MCF 10A (cell line): ENCODE data around the gene PCSK7. TPM values are rescaled to one million over a fixed set of nuclear protein-coding genes. Genes with fewer than 3 reads are reported as not detected.

Source experiments
- BruUV-seq: library from RNA; stranded (reverse); fragments of 400-500 nt; replicated peaks from 2 replicates; lab custom pipeline; 2021; lab: Mats Ljungman, UMichigan
- CTCF ChIA-PET: fragments of 300-600 bp; sonication (Branson Sonifier 250); formaldehyde crosslinking; extraction: SDS; loops from one replicate; lab custom pipeline; 2021; ENCODE audit warnings: antibody characterized with exemption, inconsistent platforms; lab: Yijun Ruan, JAX
- POLR2A ChIA-PET: fragments of 300-600, 350-650 bp; sonication (Branson Sonifier 250); formaldehyde crosslinking; extraction: SDS; loops from one replicate; lab custom pipeline; 2020; ENCODE audit warnings: antibody characterized with exemption, inconsistent platforms; lab: Yijun Ruan, JAX
- DNase-seq: peaks from one replicate; pipeline ENCODE4 v3.0.0-alpha.2; 2018; ENCODE audit not compliant: unreplicated experiment
- H3K27ac Mint-ChIP-seq: one replicate; pipeline ENCODE4 v1.8.0; 2022; ENCODE audit warnings: mild to moderate bottlenecking, low read depth, mixed read lengths; ENCODE audit not compliant: unreplicated experiment
- H3K27me3 Mint-ChIP-seq: one replicate; pipeline ENCODE4 v1.8.0; 2022; ENCODE audit warnings: mixed read lengths; ENCODE audit not compliant: insufficient read depth, unreplicated experiment
- H3K36me3 Mint-ChIP-seq: one replicate; pipeline ENCODE4 v1.8.0; 2022; ENCODE audit warnings: mild to moderate bottlenecking, moderate library complexity, mixed read lengths; ENCODE audit not compliant: insufficient read depth, unreplicated experiment
- H3K4me1 Mint-ChIP-seq: one replicate; pipeline ENCODE4 v1.8.0; 2022; ENCODE audit warnings: mixed read lengths; ENCODE audit not compliant: insufficient read depth, unreplicated experiment
- H3K4me3 Mint-ChIP-seq: one replicate; pipeline ENCODE4 v1.8.0; 2022; ENCODE audit warnings: mild to moderate bottlenecking, moderate library complexity, mixed read lengths; ENCODE audit not compliant: unreplicated experiment
- H3K9me3 Mint-ChIP-seq: one replicate; pipeline ENCODE4 v1.8.0; 2022; ENCODE audit warnings: mixed read lengths; ENCODE audit not compliant: unreplicated experiment
- CTCF ChIP-seq: fragments of 200-600 bp; IDR thresholded peaks from one replicate; pipeline ENCODE4 v1.8.0; 2022; ENCODE audit warnings: antibody characterized with exemption, mild to moderate bottlenecking; ENCODE audit not compliant: unreplicated experiment
- intact Hi-C: fragments of 100-400 bp; cut with micrococcal nuclease; formaldehyde crosslinking; loops from 2 replicates; pipeline ENCODE4 v1.14.1; 2022
- total RNA-seq: library from RNA; stranded (reverse); gene quantifications from 2 replicates; pipeline ENCODE4 v1.2.3, GENCODE V29; 2022

PCSK7 gene
- total RNA-seq, 1 experiment from 2014 or later = 58.6 TPM

GRCh38 chr11:117195761-117196160, 36.1 kb downstream of the PCSK7 start:
- Mint-ChIP-seq H3K9me3 (no peaks in the 10 kb centered on the region), H3K27me3 (no peaks in the 10 kb centered on the region), H3K36me3 (peaks cover 7% of the 10 kb centered on the region), H3K27ac (no peak overlapping the region), H3K4me3 (no peak overlapping the region), H3K4me1 (no peaks in the 10 kb centered on the region)
- BruUV-seq = no TSS peak
- no peak for DNase-seq
- ChIA-PET POLR2A (interaction anchor here (3.3 kb wide), 1 partner anchor 16 kb away, joined by 15 read pairs; the partner anchor contains the start of gene SIDT2), CTCF (interaction anchor here (1.3 kb wide), 1 partner anchor 14 kb away, joined by 5 read pairs; no protein-coding TSS in a partner anchor)
- TF ChIP-seq CTCF = no peak
- intact Hi-C loops = no loop called here

DNA sequence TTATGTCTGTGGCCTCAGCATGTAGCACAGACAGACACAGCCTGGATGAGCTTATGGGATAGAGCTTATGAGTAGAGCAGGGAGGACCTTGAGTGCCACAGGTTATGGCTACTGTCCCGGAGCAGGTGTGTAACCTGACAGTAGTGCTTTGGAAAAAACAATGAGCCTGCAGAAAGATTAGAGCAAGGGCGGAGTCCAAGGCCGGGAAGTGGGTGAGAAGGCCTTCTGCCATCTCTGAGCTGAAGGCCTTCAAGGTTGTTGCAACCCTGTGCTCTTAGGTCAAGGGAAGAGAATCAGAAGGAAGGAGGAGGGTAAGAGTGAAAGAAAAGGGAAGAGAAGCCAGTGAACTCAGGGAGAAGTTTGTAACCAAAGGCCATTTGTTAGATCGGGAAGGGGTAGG, 36.6 kb downstream of the PCSK7 start:
- BruUV-seq = no TSS peak
- H3K4me3 Mint-ChIP-seq = no peak overlapping the region
- TF ChIP-seq CTCF = no peak
- no peaks in the 10 kb centered on the region for H3K9me3 Mint-ChIP-seq
- intact Hi-C loops = no loop called here
- H3K27me3 Mint-ChIP-seq = no peaks in the 10 kb centered on the region
- H3K4me1 Mint-ChIP-seq = no peaks in the 10 kb centered on the region
- DNase-seq = no peak
- ChIA-PET POLR2A (interaction anchor here (3.3 kb wide), 1 partner anchor 16 kb away, joined by 15 read pairs; the partner anchor contains the start of gene SIDT2), CTCF (interaction anchor here (0.9 to 1.3 kb wide), 2 partner anchors 14 to 649 kb away, joined by 3 to 5 read pairs; no protein-coding TSS in a partner anchor)
- H3K27ac Mint-ChIP-seq = no peak overlapping the region
- peaks cover 7% of the 10 kb centered on the region for H3K36me3 Mint-ChIP-seq

GRCh38 chr11:117194267-117194666, 37.6 kb downstream of the PCSK7 start:
- no peaks in the 10 kb centered on the region for H3K9me3 Mint-ChIP-seq
- ChIA-PET CTCF (interaction anchor here (0.6 to 1.7 kb wide), 4 partner anchors 8 to 1794 kb away, joined by 3 to 6 read pairs (median 4); no protein-coding TSS in a partner anchor), POLR2A (interaction anchor here (3.3 kb wide), 1 partner anchor 15 kb away, joined by 15 read pairs; the partner anchor contains the start of gene SIDT2)
- no TSS peak for BruUV-seq
- no peaks in the 10 kb centered on the region for H3K4me1 Mint-ChIP-seq
- H3K27me3 Mint-ChIP-seq = no peaks in the 10 kb centered on the region
- peaks cover 13% of the 10 kb centered on the region for H3K36me3 Mint-ChIP-seq
- no peak for TF ChIP-seq CTCF
- intact Hi-C loops = no loop called here
- H3K27ac Mint-ChIP-seq = no peak overlapping the region
- no peak for DNase-seq
- no peak overlapping the region for H3K4me3 Mint-ChIP-seq

GRCh38 chr11:117193130-117194020, 38.5 kb downstream of the PCSK7 start:
- no TSS peak for BruUV-seq
- POLR2A ChIA-PET = interaction anchor here (1.4 to 3.3 kb wide), 3 partner anchors 14 to 47 kb away, joined by 3 to 15 read pairs (median 7); partner anchors contain the start of gene SIDT2
- H3K36me3 Mint-ChIP-seq = peaks cover 22% of the 10 kb centered on the region
- intact Hi-C loops = no loop called here
- TF ChIP-seq CTCF = no peak
- CTCF ChIA-PET = interaction anchor here (1.2 to 1.7 kb wide), 2 partner anchors 33 to 1795 kb away, joined by 4 to 6 read pairs; no protein-coding TSS in a partner anchor
- DNase-seq = no peak
- no peak overlapping the region for H3K4me3 Mint-ChIP-seq
- no peaks in the 10 kb centered on the region for H3K9me3 Mint-ChIP-seq
- H3K27ac Mint-ChIP-seq = no peak overlapping the region
- H3K27me3 Mint-ChIP-seq = no peaks in the 10 kb centered on the region
- H3K4me1 Mint-ChIP-seq = no peaks in the 10 kb centered on the region
